NCI-H187 (cell line): Measurements from ENCODE around the gene COX14.
"Not testable (repeated sequence)": the region's sequence is repeated elsewhere in the genome, so short reads cannot be mapped to it uniquely, and the experiment has no call there.

ENCODE experiments used
- DNase-seq, 2 experiments: peaks; one replicate each; lab custom pipeline; 2025; lab: John Stamatoyannopoulos, UW

COX14 gene

DNA sequence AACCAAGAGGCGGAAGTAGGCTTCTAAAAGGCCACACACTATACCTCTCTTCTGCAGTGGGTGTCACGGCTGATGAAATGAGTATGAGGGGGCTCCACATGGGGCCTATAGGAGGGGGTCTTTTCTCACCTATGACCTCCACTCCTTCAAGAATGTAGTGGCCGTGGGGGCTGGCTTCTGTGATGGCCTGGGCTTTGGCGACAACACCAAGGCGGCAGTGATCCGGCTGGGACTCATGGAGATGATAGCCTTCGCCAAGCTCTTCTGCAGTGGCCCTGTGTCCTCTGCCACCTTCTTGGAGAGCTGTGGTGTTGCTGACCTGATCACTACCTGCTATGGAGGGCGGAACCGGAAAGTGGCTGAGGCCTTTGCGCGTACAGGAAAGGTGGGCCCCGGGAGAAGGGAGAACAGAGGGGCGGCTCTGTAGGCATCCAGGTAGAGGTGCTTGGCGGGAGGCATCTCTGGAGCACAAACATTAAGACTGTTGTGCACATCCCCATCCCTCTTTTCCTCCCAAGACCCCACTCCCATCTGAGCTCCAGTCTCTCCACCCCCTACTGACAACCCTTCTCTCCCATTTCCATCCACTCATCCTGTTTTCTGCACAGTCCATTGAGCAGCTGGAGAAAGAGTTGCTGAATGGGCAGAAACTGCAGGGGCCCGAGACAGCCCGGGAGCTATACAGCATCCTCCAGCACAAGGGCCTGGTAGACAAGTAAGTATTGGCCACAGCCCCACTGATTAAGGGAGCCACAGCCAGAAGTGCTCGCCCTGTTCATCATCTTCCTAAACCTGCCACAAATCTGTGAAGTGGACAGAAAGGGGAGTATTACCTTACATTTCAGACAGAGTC is 4.4 kb upstream of the COX14 start:
- DNase-seq = peak in 1 of 2 experiments; percentile 21

DNA sequence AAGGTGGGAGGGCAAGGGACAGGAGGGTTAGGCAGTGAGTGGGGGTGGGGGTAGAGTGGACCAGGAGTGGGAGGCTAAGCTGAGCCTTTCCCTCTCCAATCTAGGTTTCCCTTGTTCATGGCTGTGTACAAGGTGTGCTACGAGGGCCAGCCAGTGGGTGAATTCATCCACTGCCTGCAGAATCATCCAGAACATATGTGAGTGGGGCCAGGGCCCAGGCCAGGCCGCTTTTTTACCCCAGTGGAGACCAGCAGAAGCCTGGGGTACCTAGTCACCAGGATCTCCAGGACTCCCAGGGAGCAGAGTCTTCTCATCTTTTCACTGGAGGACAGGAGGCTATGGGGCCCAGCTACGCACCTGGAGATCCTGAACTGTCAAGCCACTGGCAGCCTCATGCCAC is 2.7 kb upstream of the COX14 start:
- no peak for DNase-seq

GRCh38 chr12:50110127-50110761 is 1.8 kb upstream of the COX14 start:
- no peak for DNase-seq

DNA sequence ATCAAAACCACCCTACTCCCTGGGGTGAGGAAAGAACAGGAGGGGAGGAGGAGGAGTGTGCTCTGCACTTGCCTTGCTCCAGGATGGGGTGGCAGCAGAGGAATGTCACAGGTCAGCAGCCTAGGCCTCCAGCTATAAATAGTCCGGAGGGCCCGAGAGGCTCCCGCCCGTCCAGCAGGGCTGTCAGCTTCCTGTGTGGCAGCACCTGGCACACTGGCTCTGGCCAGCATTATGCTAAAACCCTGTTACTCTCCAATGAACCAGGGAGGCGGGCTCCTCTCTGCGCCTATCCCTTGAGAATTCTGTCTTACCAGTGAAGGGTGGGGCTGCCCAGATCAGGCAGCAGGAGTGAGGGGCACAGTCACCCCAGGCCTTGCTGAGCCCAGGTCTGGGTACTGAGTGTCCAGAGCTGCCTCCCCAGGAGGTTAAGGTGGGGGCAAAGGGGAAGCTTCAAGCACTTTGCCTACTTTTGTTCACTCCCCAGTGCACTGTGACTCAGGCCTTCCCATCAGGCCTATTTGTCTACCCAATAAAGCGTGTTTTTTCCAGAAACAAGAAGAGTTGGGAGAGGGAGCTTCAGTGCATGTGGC is 1.2 kb upstream of the COX14 start:
- no peak for DNase-seq

DNA sequence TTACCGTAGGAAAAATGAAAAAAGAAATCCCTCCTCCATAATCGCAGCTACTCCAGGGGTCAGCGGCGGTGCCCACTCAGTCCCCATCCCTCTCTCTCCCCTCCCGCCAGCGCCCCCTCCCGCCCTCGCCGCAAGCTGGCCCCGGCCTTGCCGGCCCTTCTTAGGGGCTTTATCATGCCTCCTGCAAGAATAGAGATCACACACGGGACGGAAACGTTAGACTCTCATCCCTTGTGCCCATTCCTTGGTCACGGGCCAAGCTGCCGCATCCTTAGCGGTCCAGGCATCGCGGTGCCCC is 692 bp upstream of the COX14 start:
- DNase-seq = no peak

DNA sequence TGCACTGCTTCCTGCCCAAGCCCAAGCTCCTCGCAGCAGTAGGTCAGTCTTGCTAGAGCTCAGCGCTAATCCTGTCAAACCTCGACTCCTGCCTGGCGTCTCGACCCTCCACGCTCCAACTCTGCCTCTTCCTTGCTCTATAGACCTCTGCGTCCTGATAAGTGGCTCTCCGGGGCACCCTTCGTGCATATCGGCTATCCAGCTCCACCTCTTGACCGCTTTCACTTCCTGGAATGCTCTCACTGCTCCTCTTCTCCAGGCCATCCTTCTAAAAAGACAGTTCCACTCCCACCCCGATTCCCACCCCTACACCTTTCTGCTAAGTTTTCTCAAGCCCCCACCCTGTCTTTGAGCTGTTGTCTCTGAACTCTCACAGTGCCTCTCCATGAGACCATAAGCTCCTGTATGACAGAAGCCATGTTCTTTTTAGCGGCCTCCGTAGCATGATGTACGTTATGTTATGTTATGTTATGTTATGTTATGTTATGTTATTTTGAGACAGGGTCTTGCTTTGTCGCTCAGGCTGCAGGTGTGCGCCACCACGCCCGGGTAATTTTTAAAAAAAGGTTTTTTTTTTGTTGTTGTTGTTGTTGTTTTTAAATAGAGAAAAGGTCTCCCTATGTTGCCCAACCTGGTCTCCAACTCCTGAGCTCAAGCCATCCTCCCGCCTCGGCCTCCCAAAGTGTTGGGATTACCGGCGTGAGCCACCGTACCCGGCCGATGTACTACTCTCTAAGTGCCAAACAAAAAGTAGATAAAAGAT is 601 bp downstream of the COX14 start:
- DNase-seq = no peak

DNA sequence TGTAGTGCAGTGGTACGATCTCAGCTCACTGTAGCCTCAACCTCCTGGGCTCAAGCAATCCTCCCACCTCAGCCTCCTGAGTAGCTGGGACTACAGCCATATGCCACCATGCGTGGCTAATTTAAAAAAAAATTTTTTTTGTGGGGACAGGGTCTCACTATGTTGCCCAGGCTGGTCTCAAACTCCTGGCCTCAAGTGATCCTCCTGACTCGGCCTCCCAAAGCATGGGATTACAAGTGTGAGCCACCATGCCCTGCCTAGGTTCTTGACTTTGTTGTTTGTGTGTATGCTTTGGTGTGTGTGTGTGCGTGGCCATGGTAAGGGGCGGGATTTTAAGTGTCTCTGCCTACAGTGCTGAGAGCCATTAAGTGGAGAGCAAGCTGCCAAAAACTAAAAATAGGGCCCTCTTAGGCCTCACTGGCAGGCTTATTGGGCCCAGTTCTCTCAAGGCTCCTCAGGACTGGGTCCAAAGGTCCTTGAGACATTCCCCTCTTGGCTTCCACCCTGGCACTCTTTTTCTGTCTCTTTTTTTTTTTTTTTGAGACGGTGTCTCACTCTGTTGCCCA is 5.1 kb downstream of the COX14 start:
- DNase-seq = no peak

DNA sequence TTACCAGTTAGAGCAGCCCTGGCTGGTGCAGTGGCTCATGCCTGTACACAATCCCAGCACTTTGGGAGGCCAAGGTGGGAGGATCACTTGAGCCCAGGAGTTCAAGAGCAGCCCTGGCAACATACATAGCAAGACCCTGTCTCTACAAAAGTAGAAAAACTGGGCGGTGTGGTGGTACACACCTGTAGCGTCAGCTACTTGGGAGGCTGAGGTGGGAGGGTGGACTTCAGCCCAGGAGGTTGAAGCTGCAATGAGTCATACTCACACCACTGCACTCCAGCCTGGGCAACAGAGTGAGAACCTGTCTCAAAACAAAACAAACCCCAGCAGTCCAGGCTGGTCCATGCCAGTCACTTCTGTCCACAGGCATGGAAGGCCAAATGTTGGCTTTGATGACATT is 7.4 kb downstream of the COX14 start:
- DNase-seq = no peak

DNA sequence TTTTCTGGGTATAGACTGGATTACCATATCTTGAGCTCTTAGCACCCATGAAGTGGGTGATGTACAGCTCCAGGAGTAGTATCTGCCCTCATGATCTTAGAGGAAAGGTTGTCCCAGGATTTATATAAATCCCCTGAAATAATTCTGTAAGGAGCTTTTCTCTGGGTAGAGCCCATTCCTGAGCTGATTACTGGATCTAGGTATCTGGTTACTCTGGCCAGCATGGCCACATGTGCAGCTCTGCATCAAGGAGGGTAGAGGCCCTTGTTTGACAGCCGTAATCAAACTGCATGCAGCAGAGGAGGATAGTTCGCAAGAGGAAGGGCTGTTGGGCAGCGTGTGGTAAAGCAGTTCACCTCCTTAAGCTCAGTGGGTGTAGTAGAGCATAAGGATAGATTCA is 8.5 kb downstream of the COX14 start:
- DNase-seq = no peak

DNA sequence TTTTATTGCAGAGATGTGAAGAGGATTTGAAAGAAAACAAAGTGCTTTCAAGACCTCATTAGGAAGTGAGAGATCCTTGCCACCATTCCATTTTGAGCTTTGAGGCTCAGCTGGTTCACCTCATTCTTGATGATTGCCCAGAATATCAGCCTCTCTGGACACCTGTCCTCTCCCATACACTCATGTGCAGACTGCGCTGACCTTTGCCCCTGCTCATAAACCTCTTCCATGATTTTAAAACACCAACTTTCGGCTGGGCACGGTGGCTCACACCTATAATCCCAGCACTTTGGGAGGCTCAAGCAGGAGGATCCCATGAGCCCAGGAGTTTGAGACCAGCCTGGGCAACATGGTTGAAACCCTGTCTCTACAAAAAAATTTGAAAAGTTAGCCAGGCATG is 8.9 kb downstream of the COX14 start:
- DNase-seq = no peak

DNA sequence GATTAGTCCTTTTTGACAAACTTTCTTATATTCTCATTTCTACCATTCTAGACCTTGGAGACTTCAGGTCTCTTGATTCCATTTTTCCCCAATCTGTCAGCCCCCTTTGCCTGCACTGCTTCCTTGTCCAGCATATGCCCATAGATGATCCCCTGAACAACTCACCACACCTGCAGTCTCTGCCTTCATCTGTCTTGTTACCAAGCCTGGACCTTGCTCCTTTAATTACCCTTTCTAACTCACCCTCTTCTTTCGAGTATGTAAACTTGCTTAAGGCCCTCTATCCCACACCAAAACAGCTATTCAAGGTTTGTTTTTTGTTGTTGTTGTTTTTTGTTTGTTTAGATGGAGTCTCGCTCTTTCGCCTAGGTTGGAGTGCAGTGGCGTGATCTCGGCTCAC is 9.6 kb downstream of the COX14 start:
- no peak for DNase-seq

- DNase-seq = no peak
These were observed 11.2 kb downstream of the COX14 start for GRCh38 chr12:50123203-50123602.

DNA sequence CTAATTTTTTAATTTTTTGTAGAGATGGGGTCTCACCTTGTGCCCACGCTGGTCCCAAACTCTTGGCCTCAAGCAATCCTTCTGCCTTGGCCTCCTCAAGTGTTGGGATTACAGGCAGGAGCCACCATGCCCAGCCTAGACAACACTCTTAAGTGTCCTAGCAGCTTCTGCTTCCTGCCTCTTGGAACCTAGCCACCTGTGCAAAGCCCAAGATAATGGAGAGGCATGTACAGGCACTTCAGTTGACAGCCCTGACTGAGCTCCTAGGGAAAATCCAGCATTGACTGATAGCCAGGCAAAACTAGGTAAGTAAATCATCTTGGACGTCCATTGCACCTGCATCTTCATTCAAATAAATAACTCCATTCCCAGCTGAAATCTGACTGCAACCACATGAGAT is 15.5 kb downstream of the COX14 start:
- peak; percentile 22 to 67 for DNase-seq

DNA sequence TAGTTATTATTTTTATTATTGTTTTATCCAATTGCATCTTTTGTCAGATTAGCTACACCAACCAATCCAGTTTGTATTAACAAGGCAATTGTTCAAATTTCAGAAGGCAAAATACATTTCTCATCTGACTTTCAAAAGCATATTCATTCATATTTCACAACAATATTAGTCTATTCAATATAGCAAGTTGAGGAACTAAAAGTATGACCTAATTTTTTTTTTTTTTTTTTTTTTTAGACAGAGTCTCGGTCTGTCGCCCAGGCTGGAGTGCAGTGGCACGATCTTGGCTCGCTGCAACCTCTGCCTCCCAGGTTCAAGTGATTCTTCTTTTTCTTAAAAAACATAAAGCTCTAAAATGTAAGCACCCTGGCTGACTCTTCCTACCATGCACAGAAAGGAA is 17.3 kb downstream of the COX14 start:
- no peak for DNase-seq

GRCh38 chr12:50132505-50133135 is 20.6 kb downstream of the COX14 start:
- DNase-seq = no peak

- DNase-seq = no peak
These were observed 31.0 kb downstream of the COX14 start for GRCh38 chr12:50142993-50143392.

- DNase-seq = no peak
These were observed 33.4 kb downstream of the COX14 start for GRCh38 chr12:50145439-50145838.

GRCh38 chr12:50147281-50147680 is 35.2 kb downstream of the COX14 start:
- DNase-seq = no peak

DNA sequence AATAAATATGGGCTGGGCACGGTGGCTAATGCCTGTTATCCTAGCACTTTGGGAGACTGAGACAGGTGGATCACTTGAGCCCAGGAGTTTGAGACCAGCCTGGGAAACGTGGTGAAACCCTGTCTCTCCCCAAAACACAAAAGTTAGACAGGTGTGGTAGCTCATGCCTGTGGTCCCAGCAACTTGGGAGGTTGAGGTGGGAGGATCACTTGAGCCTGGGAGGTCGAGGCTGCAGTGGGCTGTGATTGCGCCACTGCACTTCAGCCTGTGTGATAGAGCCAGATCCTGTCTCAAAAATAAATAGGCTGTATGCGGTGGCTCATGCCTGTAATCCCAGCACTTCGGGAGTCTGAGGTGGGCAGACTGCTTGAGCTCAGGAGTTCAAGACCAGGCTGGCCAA is 36.0 kb downstream of the COX14 start:
- DNase-seq = not testable (repeated sequence)

GRCh38 chr12:50149311-50149710 is 37.3 kb downstream of the COX14 start:
- no peak for DNase-seq

- DNase-seq = no peak
These were observed 39.1 kb downstream of the COX14 start for GRCh38 chr12:50151047-50151687.
